C1 segment of cervical spinal cord (tissue), 14 donors: ENCODE results near the gene GMEB2.
"Not testable (repeated sequence)": the region's sequence is repeated elsewhere in the genome, so short reads cannot be mapped to it uniquely, and the experiment has no call there.

Experiments
- DNase-seq, 14 donors: peaks; one replicate each; lab custom pipeline; 2025; lab: John Stamatoyannopoulos, UW

Gene GMEB2

GRCh38 chr20:63640086-63640485 lies 13.2 kb upstream of the GMEB2 start:
- no peak for DNase-seq

GRCh38 chr20:63639093-63639975 lies 12.4 kb upstream of the GMEB2 start:
- no peak for DNase-seq

- DNase-seq = peak in 1 of 14 donors; percentile 97
These were observed 10.1 kb upstream of the GMEB2 start for GRCh38 chr20:63636752-63637628.

GRCh38 chr20:63635431-63636141 lies 8.7 kb upstream of the GMEB2 start:
- peak in 2 of 14 donors; percentile 15 to 22 for DNase-seq

- DNase-seq = no peak
These were observed 6.8 kb upstream of the GMEB2 start for GRCh38 chr20:63633732-63634131.

- not testable (repeated sequence) for DNase-seq
These were observed 4.5 kb upstream of the GMEB2 start for GRCh38 chr20:63631426-63631825.

- not testable (repeated sequence) for DNase-seq
These were observed 4.1 kb upstream of the GMEB2 start for GRCh38 chr20:63630956-63631355.

GRCh38 chr20:63628246-63628975 lies 1.5 kb upstream of the GMEB2 start:
- DNase-seq = peak in 5 of 14 donors; percentile 9 to 73 (median 41)

GRCh38 chr20:63627751-63628245 lies 897 bp upstream of the GMEB2 start:
- DNase-seq = peak in 2 of 14 donors; percentile 41 to 48

- DNase-seq = peak in 13 of 14 donors; percentile 35 to 96 (median 84)
These were observed 339 bp upstream of the GMEB2 start for GRCh38 chr20:63627129-63627750.

GRCh38 chr20:63625771-63626423 lies 1.0 kb downstream of the GMEB2 start:
- DNase-seq = peak in 1 of 14 donors; percentile 25

GRCh38 chr20:63624486-63624885 lies 2.4 kb downstream of the GMEB2 start:
- no peak for DNase-seq

- DNase-seq = no peak
These were observed 4.2 kb downstream of the GMEB2 start for GRCh38 chr20:63622732-63623131.

- DNase-seq = no peak
These were observed 4.8 kb downstream of the GMEB2 start for GRCh38 chr20:63622096-63622495.

- no peak for DNase-seq
These were observed 5.9 kb downstream of the GMEB2 start for GRCh38 chr20:63620991-63621390.

GRCh38 chr20:63619505-63619904 lies 7.4 kb downstream of the GMEB2 start:
- no peak for DNase-seq

GRCh38 chr20:63619086-63619485 lies 7.8 kb downstream of the GMEB2 start:
- no peak for DNase-seq

- DNase-seq = peak in 1 of 14 donors; percentile 49
These were observed 8.5 kb downstream of the GMEB2 start for GRCh38 chr20:63618291-63618980.

- no peak for DNase-seq
These were observed 9.0 kb downstream of the GMEB2 start for GRCh38 chr20:63617876-63618265.
